Fibroblast of lung (primary cell): ENCODE measurements around the gene MRGPRF. TPM values are rescaled to one million over a fixed set of nuclear protein-coding genes. Genes with fewer than 3 reads are reported as not detected.

Source experiments
- DNase-seq, 2 donors: peaks; one replicate each; pipeline versions ENCODE4 v3.0.0 to v3.0.0-alpha.2; 2010; ENCODE audit warnings: low read depth in 2 of 2
- H2AFZ ChIP-seq: 2 replicates; pipeline ENCODE4 v1.5.1; 2012; ENCODE audit warnings: low read length, control low read depth, inconsistent platforms
- H3K27ac ChIP-seq: 2 replicates; pipeline ENCODE4 v1.5.1; 2011; ENCODE audit warnings: low read length, control low read depth; ENCODE audit not compliant: insufficient read depth
- H3K27me3 ChIP-seq: 2 replicates; pipeline ENCODE4 v1.5.1; 2011; ENCODE audit warnings: mild to moderate bottlenecking, low read length; ENCODE audit not compliant: control insufficient read depth, insufficient read depth
- H3K36me3 ChIP-seq: 2 replicates; pipeline ENCODE4 v1.5.1; 2011; ENCODE audit warnings: low read length; ENCODE audit not compliant: control insufficient read depth, insufficient read depth
- H3K4me1 ChIP-seq: 2 replicates; pipeline ENCODE4 v1.5.1; 2011; ENCODE audit warnings: low read length; ENCODE audit not compliant: control insufficient read depth, insufficient read depth; ENCODE audit errors: extremely low read depth
- H3K4me2 ChIP-seq: 2 replicates; pipeline ENCODE4 v1.5.1; 2011; ENCODE audit warnings: low read length, control low read depth; ENCODE audit not compliant: insufficient read depth; ENCODE audit errors: extremely low read depth
- H3K4me3 ChIP-seq, 4 experiments: fragments of 200-600 bp in 1 of 4; sonication (generic) in 1 of 4; replicated peaks in 1 of 4; 2 replicates each; pipeline ENCODE4 v1.5.1; 2011 to 2016; ENCODE audit warnings: low read length in 4 of 4, low read depth in 3 of 4, mild to moderate bottlenecking in 3 of 4, control low read depth in 2 of 4, inconsistent platforms in 1 of 4, mixed read lengths in 1 of 4; ENCODE audit not compliant: insufficient read depth in 1 of 4; ENCODE audit errors: control extremely low read depth in 1 of 4
- H3K79me2 ChIP-seq: 2 replicates; pipeline ENCODE4 v1.5.1; 2012; ENCODE audit warnings: mild to moderate bottlenecking, low read length, inconsistent platforms; ENCODE audit not compliant: control insufficient read depth, insufficient read depth
- H3K9ac ChIP-seq: 2 replicates; pipeline ENCODE4 v1.5.1; 2011; ENCODE audit warnings: mild to moderate bottlenecking, low read length, control low read depth; ENCODE audit not compliant: insufficient read depth
- H3K9me3 ChIP-seq: 2 replicates; pipeline ENCODE4 v1.5.1; 2012; ENCODE audit warnings: low read depth, low read length; ENCODE audit not compliant: control insufficient read depth, insufficient read depth
- H4K20me1 ChIP-seq: 2 replicates; pipeline ENCODE4 v1.5.1; 2011; ENCODE audit warnings: low read length; ENCODE audit not compliant: control insufficient read depth, insufficient read depth; ENCODE audit errors: extremely low read depth
- EZH2 ChIP-seq: IDR thresholded peaks from 2 replicates; pipeline ENCODE4 v1.5.1; 2012; ENCODE audit warnings: low read length, control low read depth, mild to moderate bottlenecking; ENCODE audit errors: missing control alignments
- polyA minus RNA-seq: library from RNA; depleted of rRNA, polyadenylated mRNA; stranded (reverse); fragments of >200 nt; gene quantifications from 2 replicates; pipeline ENCODE4 v1.2.3, GENCODE V29; 2011; ENCODE audit warnings: low replicate concordance
- polyA plus RNA-seq, 2 donors: library from polyadenylated mRNA; depleted of rRNA in 1 of 2; stranded (reverse) in 1 of 2; unstranded in 1 of 2; fragments of >200 nt; gene quantifications; 2 replicates each; pipeline ENCODE4 v1.2.1, GENCODE V29; 2011 to 2012; ENCODE audit warnings: missing spikeins in 1 of 2
- total RNA-seq: library from RNA; depleted of rRNA; stranded (reverse); fragments of >200 nt; gene quantifications from 2 replicates; pipeline ENCODE4 v1.2.1, GENCODE V29; 2014
- TF ChIP-seq, protein P1 (sequence below), 2 donors: IDR thresholded peaks in 1 of 2; conservative IDR thresholded peaks in 1 of 2; 1 replicate in 1 of 2; 2 replicates in 1 of 2; pipeline ENCODE4 v1.5.1; 2011 to 2012; ENCODE audit warnings: low read length in 2 of 2, control low read depth in 1 of 2, inconsistent platforms in 1 of 2, low read depth in 1 of 2, mild to moderate bottlenecking in 1 of 2

Gene MRGPRF, protein sequence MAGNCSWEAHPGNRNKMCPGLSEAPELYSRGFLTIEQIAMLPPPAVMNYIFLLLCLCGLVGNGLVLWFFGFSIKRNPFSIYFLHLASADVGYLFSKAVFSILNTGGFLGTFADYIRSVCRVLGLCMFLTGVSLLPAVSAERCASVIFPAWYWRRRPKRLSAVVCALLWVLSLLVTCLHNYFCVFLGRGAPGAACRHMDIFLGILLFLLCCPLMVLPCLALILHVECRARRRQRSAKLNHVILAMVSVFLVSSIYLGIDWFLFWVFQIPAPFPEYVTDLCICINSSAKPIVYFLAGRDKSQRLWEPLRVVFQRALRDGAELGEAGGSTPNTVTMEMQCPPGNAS
- 63.9 and 84.2 TPM in 2 replicates for total RNA-seq
- 47.5 and 88.1 TPM in 2 replicates for polyA plus RNA-seq
- polyA plus RNA-seq (2012), result 87.8 and 142 TPM in 2 replicates
- polyA minus RNA-seq, result 84.7 and 165 TPM in 2 replicates

DNA sequence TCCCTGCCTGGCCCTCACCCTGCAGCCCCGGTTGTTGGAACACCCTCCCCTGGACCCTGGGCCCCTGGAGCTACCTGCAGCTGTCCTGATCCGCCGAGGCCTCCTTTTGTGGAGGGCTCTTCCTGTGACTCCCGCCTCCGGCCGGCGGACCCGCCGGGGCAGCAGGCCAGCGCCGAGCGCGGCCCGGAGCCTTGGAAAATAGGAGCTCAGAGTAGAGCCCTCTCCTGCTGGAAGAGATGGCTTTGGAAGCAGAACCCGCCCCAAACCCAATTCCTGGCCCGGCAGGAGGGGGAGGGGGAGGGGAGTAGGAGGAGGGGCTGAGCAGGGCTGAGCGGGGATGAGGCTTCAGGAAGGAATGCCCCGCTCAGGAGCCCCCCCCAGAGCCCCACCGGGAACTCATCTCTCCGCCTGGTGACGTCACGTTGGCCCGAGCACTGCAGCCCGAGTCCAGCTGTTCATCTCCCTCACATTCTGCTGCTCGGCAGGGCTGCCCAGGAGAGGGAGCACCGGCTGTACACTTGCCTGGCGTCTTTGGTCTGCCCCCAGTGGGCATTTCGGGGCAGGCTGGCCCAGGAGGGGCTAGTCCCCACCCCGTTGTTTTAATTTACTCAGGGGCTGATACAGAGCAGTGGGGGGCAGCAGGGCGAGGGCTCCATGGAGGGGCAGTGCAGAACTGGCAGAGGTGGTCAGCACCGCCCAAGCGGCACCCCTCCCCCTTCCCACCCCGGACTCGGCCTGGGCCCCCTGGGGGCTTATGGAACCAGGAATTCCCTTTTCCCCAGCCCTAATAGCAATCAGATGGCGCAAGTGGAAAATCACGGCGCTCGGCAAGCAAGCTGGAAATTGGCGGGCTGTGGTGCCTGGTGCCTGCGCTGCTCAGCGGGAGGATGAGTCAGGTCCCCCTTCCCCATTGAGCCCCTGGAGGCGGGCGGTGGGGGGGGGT lies at the start of gene MRGPRF:
Gene MRGPRF (minus strand): TSS at position 238 of the 943 bp plus-strand sequence. CDS start 3,345 bp downstream, outside the sequence.
- Histone ChIP-seq H3K9ac (peak within 1 kb of the TSS; percentile 89), H3K4me2 (peak within 1 kb of the TSS; percentile 98), H3K79me2 (peaks cover 35% of the 10 kb centered on the region), H2AFZ (no peak within 1 kb of the TSS), H3K9me3 (no peaks in the 10 kb centered on the region), H3K27me3 (no peaks in the 10 kb centered on the region), H4K20me1 (no peaks in the 10 kb centered on the region), H3K4me3 (peak within 1 kb of the TSS; percentile 73 to 96 (median 88)), H3K27ac (peak within 1 kb of the TSS; percentile 98), H3K4me1 (peaks cover 31% of the 10 kb centered on the region), H3K36me3 (peaks cover 10% of the 10 kb centered on the region)
- DNase-seq, result peak; percentile 74 to 97
- TF ChIP-seq EZH2, result no peak
- TF ChIP-seq, protein P1, sequence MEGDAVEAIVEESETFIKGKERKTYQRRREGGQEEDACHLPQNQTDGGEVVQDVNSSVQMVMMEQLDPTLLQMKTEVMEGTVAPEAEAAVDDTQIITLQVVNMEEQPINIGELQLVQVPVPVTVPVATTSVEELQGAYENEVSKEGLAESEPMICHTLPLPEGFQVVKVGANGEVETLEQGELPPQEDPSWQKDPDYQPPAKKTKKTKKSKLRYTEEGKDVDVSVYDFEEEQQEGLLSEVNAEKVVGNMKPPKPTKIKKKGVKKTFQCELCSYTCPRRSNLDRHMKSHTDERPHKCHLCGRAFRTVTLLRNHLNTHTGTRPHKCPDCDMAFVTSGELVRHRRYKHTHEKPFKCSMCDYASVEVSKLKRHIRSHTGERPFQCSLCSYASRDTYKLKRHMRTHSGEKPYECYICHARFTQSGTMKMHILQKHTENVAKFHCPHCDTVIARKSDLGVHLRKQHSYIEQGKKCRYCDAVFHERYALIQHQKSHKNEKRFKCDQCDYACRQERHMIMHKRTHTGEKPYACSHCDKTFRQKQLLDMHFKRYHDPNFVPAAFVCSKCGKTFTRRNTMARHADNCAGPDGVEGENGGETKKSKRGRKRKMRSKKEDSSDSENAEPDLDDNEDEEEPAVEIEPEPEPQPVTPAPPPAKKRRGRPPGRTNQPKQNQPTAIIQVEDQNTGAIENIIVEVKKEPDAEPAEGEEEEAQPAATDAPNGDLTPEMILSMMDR (conservative IDR thresholded peaks at IDR 0.05 in 1 of 2, IDR thresholded peaks at IDR 0.05 in 1 of 2; ENCODE audit: low read depth in 1 of 2, low read length in 2 of 2), result peak; percentile 75 to 81

- Histone ChIP-seq H3K9ac (no peak overlapping the region), H3K4me3 (no peak overlapping the region), H3K79me2 (no peaks in the 10 kb centered on the region), H3K27ac (no peak overlapping the region), H3K4me2 (no peak overlapping the region), H3K27me3 (no peaks in the 10 kb centered on the region), H3K9me3 (no peaks in the 10 kb centered on the region), H3K36me3 (peaks cover 4% of the 10 kb centered on the region), H3K4me1 (no peaks in the 10 kb centered on the region), H2AFZ (no peak overlapping the region), H4K20me1 (no peaks in the 10 kb centered on the region)
- TF ChIP-seq EZH2, result no peak
- TF ChIP-seq, protein P1 (conservative IDR thresholded peaks at IDR 0.05 in 1 of 2, IDR thresholded peaks at IDR 0.05 in 1 of 2; ENCODE audit: low read depth in 1 of 2, low read length in 2 of 2), result no peak
- no peak for DNase-seq
Measured at GRCh38 chr11:69062169-69062855, 49.3 kb upstream of the MRGPRF start.

DNA sequence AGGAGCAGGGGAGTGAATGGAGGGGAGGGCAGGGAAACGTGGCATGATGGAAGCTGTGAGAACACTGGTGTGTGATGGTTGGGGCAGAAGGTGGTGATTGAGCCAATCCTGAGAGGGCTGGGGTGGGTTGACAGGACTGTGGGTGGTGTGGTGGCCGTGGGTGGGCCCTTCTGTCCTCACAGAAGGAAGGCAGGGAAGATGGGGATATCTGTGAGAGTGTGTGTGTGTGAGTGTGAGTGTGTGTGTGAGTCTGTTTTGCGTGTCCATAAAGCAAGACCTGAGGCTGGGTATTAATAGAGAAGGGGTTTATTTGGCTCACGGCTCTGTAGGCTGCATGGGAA lies 48.6 kb upstream of the MRGPRF start:
- Histone ChIP-seq H3K4me2 (no peak overlapping the region), H3K27me3 (no peaks in the 10 kb centered on the region), H3K27ac (no peak overlapping the region), H3K9ac (no peak overlapping the region), H3K4me3 (no peak overlapping the region), H3K4me1 (no peaks in the 10 kb centered on the region), H3K79me2 (no peaks in the 10 kb centered on the region), H3K36me3 (peaks cover 5% of the 10 kb centered on the region), H3K9me3 (no peaks in the 10 kb centered on the region), H4K20me1 (no peaks in the 10 kb centered on the region), H2AFZ (no peak overlapping the region)
- TF ChIP-seq EZH2, result no peak
- TF ChIP-seq, protein P1 (conservative IDR thresholded peaks at IDR 0.05 in 1 of 2, IDR thresholded peaks at IDR 0.05 in 1 of 2; ENCODE audit: low read depth in 1 of 2, low read length in 2 of 2), result no peak
- no peak for DNase-seq
